ENCODE data around the gene FBLN2.

DNA sequence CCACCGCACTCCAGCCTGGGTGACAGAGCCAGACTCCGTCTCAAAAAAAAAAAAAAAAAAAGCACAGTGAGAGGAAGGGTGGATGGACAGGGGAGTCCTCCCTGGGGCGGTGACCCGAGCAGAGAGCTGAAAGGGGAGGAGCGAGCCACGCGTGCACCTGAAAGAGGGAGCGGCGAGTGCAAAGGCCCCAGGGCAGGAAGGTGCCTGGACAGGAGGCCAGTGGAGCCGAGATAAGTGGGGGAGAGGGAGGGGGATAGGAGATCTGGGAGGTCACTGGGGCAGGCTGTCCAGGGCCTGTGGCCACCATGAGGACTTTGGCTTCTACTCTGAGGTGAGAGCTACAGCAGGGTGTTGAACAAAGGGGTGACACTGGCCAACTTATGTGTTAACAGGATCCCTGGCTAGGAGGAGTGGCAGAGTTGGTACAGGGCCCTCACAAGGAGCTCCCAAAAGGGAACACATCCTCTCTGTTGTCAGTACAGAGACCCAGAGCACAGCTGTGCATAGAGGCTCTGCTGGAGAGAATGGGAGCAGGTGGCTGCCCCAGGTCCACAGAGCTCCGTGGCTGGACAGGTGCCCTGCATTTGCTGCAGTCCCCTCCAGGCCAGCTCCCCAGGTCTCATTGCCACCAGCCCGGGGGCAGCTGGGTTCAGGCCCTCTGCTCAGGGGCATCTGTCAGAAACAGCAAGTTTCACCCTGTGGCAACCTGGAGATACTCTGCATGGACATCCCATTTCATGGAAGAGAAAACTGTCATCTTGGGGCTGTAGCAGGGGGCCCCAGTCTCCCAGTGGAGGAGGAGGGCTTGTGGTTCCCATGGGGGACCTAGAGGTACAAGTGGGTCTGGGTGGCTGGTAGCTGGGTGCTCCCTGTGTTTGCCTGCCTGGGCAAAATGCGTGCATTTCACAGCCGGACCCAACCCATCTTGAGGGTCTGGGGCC, 28.5 kb downstream of the FBLN2 start:
- TF ChIP-seq, protein P1, sequence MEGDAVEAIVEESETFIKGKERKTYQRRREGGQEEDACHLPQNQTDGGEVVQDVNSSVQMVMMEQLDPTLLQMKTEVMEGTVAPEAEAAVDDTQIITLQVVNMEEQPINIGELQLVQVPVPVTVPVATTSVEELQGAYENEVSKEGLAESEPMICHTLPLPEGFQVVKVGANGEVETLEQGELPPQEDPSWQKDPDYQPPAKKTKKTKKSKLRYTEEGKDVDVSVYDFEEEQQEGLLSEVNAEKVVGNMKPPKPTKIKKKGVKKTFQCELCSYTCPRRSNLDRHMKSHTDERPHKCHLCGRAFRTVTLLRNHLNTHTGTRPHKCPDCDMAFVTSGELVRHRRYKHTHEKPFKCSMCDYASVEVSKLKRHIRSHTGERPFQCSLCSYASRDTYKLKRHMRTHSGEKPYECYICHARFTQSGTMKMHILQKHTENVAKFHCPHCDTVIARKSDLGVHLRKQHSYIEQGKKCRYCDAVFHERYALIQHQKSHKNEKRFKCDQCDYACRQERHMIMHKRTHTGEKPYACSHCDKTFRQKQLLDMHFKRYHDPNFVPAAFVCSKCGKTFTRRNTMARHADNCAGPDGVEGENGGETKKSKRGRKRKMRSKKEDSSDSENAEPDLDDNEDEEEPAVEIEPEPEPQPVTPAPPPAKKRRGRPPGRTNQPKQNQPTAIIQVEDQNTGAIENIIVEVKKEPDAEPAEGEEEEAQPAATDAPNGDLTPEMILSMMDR (IDR thresholded peaks at IDR 0.05; ENCODE audit: borderline replicate concordance, extremely low read depth, low read length, poor library complexity, severe bottlenecking) = no peak
- TF ChIP-seq EZH2 (IDR thresholded peaks at IDR 0.05; ENCODE audit: borderline replicate concordance, low read depth, low read length, severe bottlenecking) = no peak
